AG10803 (cell line): ENCODE measurements around the gene ALOXE3.

Experiments used
- DNase-seq: peaks from one replicate; pipeline ENCODE4 v3.0.0; 2010; ENCODE audit warnings: low read depth
- H3K4me3 ChIP-seq: 2 replicates; pipeline ENCODE4 v1.5.1; 2011; ENCODE audit warnings: mild to moderate bottlenecking, low read length, control low read depth
- CTCF ChIP-seq: conservative IDR thresholded peaks from 2 replicates; pipeline ENCODE4 v1.5.1; 2011; ENCODE audit warnings: mild to moderate bottlenecking, low read length, control low read depth, inconsistent platforms

ALOXE3 gene

DNA sequence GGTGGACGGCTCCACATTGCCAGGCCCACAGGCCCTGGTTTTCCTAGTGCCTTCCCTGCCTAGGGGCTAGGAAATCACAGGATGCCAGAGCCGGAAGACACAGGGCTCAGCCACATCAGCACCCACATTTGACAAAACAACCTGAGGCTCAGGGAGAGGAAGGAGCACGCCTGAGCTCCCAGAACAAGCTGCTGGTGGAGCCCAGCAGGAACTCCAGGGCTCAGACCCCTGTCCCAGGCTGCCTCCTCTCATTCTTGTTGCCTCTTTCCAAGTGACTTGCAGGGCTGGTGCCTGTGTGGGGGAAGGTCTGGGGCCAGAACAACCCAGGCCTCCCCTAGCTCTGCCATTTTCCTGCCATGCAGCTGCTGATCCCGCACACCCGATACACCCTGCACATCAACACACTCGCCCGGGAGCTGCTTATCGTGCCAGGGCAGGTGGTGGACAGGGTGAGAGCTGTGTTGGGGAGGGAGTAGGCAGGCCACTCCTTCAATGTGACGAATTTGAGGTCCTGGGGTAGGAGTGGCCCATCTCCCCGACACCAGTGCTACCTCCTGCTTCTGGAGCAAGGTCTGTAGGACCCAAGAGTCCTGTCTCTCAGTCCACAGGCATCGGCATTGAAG lies 71.9 kb downstream of the ALOXE3 start:
- DNase-seq = no peak
- H3K4me3 ChIP-seq = no peak overlapping the region
- no peak for TF ChIP-seq CTCF
